ENCODE data around the gene KCNT2. TPM values are rescaled to one million over a fixed set of nuclear protein-coding genes. Genes with fewer than 3 reads are reported as not detected.

Gene KCNT2
- total and polyA plus RNA-seq, 11 donors, result 0.15 to 6.9 (median 0.57) TPM

DNA sequence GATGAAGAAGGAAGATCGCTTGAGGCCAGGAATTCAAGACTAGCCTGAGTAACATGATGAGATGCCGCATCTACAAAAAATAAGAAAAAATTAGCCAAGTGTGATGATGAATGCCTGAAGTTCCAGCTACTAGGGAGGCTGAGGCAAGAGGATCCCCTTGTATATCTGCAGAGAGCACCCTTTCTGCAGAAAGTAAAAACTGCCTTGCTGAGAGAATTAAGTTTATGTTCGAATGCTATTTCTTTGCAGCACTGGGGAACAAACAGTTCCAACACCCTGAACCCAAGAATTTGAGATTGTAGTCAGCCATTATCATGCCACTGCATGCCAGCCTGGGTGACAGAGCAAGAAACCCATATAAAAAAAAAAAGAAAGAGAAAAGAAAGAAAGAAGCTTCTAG is 20.6 kb upstream of the KCNT2 start:
- Histone ChIP-seq H3K9me3 (peaks cover 0 to 21% (median 11%) of the 10 kb centered on the region in 12 donors), H3K27ac (no peak overlapping the region), H3K27me3 (no peaks in the 10 kb centered on the region), H3K4me1 (no peaks in the 10 kb centered on the region), H3K36me3 (no peaks in the 10 kb centered on the region), H3K4me3 (no peak overlapping the region)
- TF ChIP-seq, protein P1, sequence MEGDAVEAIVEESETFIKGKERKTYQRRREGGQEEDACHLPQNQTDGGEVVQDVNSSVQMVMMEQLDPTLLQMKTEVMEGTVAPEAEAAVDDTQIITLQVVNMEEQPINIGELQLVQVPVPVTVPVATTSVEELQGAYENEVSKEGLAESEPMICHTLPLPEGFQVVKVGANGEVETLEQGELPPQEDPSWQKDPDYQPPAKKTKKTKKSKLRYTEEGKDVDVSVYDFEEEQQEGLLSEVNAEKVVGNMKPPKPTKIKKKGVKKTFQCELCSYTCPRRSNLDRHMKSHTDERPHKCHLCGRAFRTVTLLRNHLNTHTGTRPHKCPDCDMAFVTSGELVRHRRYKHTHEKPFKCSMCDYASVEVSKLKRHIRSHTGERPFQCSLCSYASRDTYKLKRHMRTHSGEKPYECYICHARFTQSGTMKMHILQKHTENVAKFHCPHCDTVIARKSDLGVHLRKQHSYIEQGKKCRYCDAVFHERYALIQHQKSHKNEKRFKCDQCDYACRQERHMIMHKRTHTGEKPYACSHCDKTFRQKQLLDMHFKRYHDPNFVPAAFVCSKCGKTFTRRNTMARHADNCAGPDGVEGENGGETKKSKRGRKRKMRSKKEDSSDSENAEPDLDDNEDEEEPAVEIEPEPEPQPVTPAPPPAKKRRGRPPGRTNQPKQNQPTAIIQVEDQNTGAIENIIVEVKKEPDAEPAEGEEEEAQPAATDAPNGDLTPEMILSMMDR (IDR thresholded peaks at IDR 0.05), result no peak
- no peak for TF ChIP-seq POLR2A (IDR thresholded peaks at IDR 0.05)
- DNase-seq (no peak), ATAC-seq (no peak)
- WGBS, 4 donors, result 89 to 94% (median 93%) methylated on average over 3 of the region's 3 CpGs
- intact Hi-C loops (cut with DNase I), result no loop called here

DNA sequence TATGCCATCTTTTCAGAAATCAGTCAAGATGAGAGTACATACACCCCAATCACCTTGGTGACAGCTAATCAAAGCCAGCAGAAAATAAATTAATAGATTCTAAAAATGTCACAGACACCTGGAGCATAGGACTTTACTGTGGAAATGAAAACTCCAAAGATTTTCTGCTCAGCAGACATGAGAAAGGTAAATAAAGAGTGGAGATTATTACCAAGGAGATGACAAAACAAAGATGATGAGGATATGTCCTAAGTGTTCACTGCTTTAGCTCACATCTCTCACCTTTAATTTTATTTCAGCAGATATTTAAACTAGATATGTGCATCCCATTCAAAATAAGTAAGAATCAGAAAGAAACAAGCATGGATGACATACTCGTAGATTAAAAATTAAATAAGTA is 14.8 kb upstream of the KCNT2 start:
- WGBS, 4 donors, result 87 to 91% (median 89%) methylated on average over 1 of the region's 1 CpG
- intact Hi-C loops (cut with DNase I), result no loop called here

DNA sequence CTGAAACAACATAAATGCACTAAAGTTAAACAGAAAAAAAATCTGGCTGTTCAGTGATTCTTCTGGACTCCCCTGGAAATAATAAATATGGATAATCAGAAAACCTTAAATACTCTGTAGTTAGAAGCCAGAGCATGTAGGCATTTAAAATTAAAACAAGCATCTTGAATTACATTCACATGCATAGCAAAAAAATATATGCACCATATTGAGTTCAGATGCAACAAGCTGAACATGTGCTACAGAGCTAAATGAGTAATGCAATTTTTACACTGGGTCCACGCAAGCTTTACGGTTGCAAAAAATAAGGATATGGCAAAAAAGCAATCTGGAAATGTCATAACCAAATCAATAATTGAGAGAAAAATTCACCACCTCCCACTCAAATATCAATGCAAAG is 11.5 kb upstream of the KCNT2 start:
- no peak overlapping the region for H3K27ac ChIP-seq
- H3K27me3 ChIP-seq, result no peaks in the 10 kb centered on the region
- intact Hi-C loops (cut with DNase I), result no loop called here
- no peaks in the 10 kb centered on the region for H3K9me3 ChIP-seq
- no peak overlapping the region for H3K4me3 ChIP-seq
- no peaks in the 10 kb centered on the region for H3K4me1 ChIP-seq
- no peak for ATAC-seq
- no peak for DNase-seq
- 88 to 94% (median 90%) methylated on average over 2 of the region's 2 CpGs for WGBS, 4 donors
- no peaks in the 10 kb centered on the region for H3K36me3 ChIP-seq
- TF ChIP-seq, protein P1 (IDR thresholded peaks at IDR 0.05), result no peak
- no peak for TF ChIP-seq POLR2A (IDR thresholded peaks at IDR 0.05)

More for the DNA sequence above, 14.8 kb upstream of the KCNT2 start:
- Histone ChIP-seq H3K27me3 (no peaks in the 10 kb centered on the region), H3K4me3 (no peak overlapping the region), H3K36me3 (no peaks in the 10 kb centered on the region), H3K9me3 (peaks cover 0 to 4% (median 0%) of the 10 kb centered on the region in 12 donors), H3K27ac (no peak overlapping the region), H3K4me1 (no peaks in the 10 kb centered on the region)
- DNase-seq (no peak), ATAC-seq (no peak)
- TF ChIP-seq, protein P1 (IDR thresholded peaks at IDR 0.05), result no peak
- no peak for TF ChIP-seq POLR2A (IDR thresholded peaks at IDR 0.05)

DNA sequence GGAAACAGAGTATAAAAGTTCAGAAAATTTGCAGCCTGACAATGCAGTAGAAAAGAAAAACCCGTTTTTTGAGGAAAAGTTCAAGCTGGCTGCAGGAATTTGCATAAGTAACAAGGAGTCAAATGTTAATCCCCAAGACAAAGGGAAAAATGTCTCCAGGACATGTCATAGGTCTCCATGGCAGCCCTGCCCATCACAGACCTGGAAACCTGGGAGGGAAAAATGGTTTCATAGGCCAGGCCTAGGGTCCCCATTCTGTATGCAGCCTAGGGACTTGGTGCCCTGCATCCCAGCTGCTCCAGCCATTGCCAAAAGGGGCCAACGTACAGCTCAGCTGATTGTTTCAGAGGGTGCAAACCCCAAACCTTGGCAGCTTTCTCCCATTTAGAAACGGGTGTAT is 3.6 kb upstream of the KCNT2 start:
- no peaks in the 10 kb centered on the region for H3K36me3 ChIP-seq
- peaks cover 0 to 4% (median 0%) of the 10 kb centered on the region in 12 donors for H3K9me3 ChIP-seq
- no peak for TF ChIP-seq POLR2A (IDR thresholded peaks at IDR 0.05)
- TF ChIP-seq, protein P1 (IDR thresholded peaks at IDR 0.05), result no peak
- no peak overlapping the region for H3K27ac ChIP-seq
- peak in 1 of 5 donors; percentile 8 for DNase-seq
- no peak for ATAC-seq
- no peak overlapping the region for H3K4me3 ChIP-seq
- H3K27me3 ChIP-seq, result peaks cover 0 to 18% (median 0%) of the 10 kb centered on the region in 9 donors
- intact Hi-C loops (cut with DNase I), result no loop called here
- peaks cover 0 to 19% (median 0%) of the 10 kb centered on the region in 12 donors for H3K4me1 ChIP-seq
- WGBS, 4 donors, result 78 to 92% (median 88%) methylated on average over 3 of the region's 3 CpGs

Data from heart left ventricle (tissue), 16 donors.